ENCODE results near the gene ATG9B. TPM values are rescaled to one million over a fixed set of nuclear protein-coding genes. Genes with fewer than 3 reads are reported as not detected.

The ATG9B gene
- total RNA-seq, 1 experiment from 2014 or later, result 0.98 TPM

- Histone ChIP-seq H3K4me1 (ENCODE audit: control insufficient read depth, insufficient read depth, low read length) (peaks cover 20% of the 10 kb centered on the region), H3K27me3 (ENCODE audit: control insufficient read depth, insufficient read depth, low read length) (peaks cover 3% of the 10 kb centered on the region; the same call in 1 of the 2 replicates), H3K4me3 (ENCODE audit: low read depth in 2 of 2, low read length in 2 of 2) (peak within 1 kb of the TSS; percentile 31 to 53), H3K36me3 (ENCODE audit: control insufficient read depth, insufficient read depth, low read length) (no peaks in the 10 kb centered on the region; the same call in 1 of the 2 replicates), H3K9me3 (ENCODE audit: control insufficient read depth, insufficient read depth, low read depth, low read length) (no peaks in the 10 kb centered on the region), H3K27ac (ENCODE audit: low read length) (no peak within 1 kb of the TSS)
- in situ Hi-C loops (cut with HindIII; ENCODE audit: low pct_unique_long_range_greater_than_20kb, low sequenced_read_pairs) (no loop called here), intact Hi-C loops (cut with micrococcal nuclease; ENCODE audit: unreplicated experiment) (no loop called here)
- TF ChIP-seq, protein P1, sequence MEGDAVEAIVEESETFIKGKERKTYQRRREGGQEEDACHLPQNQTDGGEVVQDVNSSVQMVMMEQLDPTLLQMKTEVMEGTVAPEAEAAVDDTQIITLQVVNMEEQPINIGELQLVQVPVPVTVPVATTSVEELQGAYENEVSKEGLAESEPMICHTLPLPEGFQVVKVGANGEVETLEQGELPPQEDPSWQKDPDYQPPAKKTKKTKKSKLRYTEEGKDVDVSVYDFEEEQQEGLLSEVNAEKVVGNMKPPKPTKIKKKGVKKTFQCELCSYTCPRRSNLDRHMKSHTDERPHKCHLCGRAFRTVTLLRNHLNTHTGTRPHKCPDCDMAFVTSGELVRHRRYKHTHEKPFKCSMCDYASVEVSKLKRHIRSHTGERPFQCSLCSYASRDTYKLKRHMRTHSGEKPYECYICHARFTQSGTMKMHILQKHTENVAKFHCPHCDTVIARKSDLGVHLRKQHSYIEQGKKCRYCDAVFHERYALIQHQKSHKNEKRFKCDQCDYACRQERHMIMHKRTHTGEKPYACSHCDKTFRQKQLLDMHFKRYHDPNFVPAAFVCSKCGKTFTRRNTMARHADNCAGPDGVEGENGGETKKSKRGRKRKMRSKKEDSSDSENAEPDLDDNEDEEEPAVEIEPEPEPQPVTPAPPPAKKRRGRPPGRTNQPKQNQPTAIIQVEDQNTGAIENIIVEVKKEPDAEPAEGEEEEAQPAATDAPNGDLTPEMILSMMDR (IDR thresholded peaks at IDR 0.05), result no peak
- TF ChIP-seq SIN3A (IDR thresholded peaks at IDR 0.05; ENCODE audit: borderline replicate concordance, insufficient read depth, low read depth, low read length), result no peak
- no peak for TF ChIP-seq POLR2AphosphoS5 (IDR thresholded peaks at IDR 0.05; ENCODE audit: low read depth, low read length)
- TF ChIP-seq REST (IDR thresholded peaks at IDR 0.05; ENCODE audit: insufficient read depth in 1 of 2, low read depth in 2 of 2, low read length in 1 of 2), result no peak
- no peak for TF ChIP-seq TCF7L2 (IDR thresholded peaks at IDR 0.05; ENCODE audit: low read depth, low read length)
- ATAC-seq (peak; percentile 47), DNase-seq (ENCODE audit: low read depth, low spot score) (no peak)
- POLR2A ChIA-PET, result no interaction called here
- no TSS peak for BruUV-seq (replicated peaks)
- CTCF ChIA-PET, result interaction anchor here (1.0 kb wide), 1 partner anchor 20 kb away, joined by 4 read pairs; no protein-coding TSS in a partner anchor
Observed at GRCh38 chr7:150978126-150978789, 46.0 kb downstream of the ATG9B start, which contains the start of gene KCNH2. Gene KCNH2 (minus strand): TSS chr7:150978321. CDS start chr7:150977913, 408 bp downstream.

- TF ChIP-seq, protein P1 (IDR thresholded peaks at IDR 0.05), result no peak
- TF ChIP-seq POLR2AphosphoS5 (IDR thresholded peaks at IDR 0.05; ENCODE audit: low read depth, low read length) (no peak), REST (IDR thresholded peaks at IDR 0.05; ENCODE audit: insufficient read depth in 1 of 2, low read depth in 2 of 2, low read length in 1 of 2) (no peak), SIN3A (IDR thresholded peaks at IDR 0.05; ENCODE audit: borderline replicate concordance, insufficient read depth, low read depth, low read length) (no peak), TCF7L2 (IDR thresholded peaks at IDR 0.05; ENCODE audit: low read depth, low read length) (no peak)
- peaks cover 20% of the 10 kb centered on the region for H3K4me1 ChIP-seq (ENCODE audit: control insufficient read depth, insufficient read depth, low read length)
- peak overlapping the region in 1 of 2 experiments; percentile 31; a peak in 2 of 4 replicates for H3K4me3 ChIP-seq (ENCODE audit: low read depth in 2 of 2, low read length in 2 of 2)
- H3K27ac ChIP-seq (ENCODE audit: low read length), result no peak overlapping the region
- no peaks in the 10 kb centered on the region for H3K9me3 ChIP-seq (ENCODE audit: control insufficient read depth, insufficient read depth, low read depth, low read length)
- intact Hi-C loops (cut with micrococcal nuclease; ENCODE audit: unreplicated experiment) (no loop called here), in situ Hi-C loops (cut with HindIII; ENCODE audit: low pct_unique_long_range_greater_than_20kb, low sequenced_read_pairs) (no loop called here)
- H3K27me3 ChIP-seq (ENCODE audit: control insufficient read depth, insufficient read depth, low read length), result no peaks in the 10 kb centered on the region
- ChIA-PET POLR2A (no interaction called here), CTCF (no interaction called here)
- DNase-seq (ENCODE audit: low read depth, low spot score) (no peak), ATAC-seq (0 out of 2 replicates have a peak, but pooled peaks have one; percentile 2)
- BruUV-seq (replicated peaks), result no TSS peak
- no peaks in the 10 kb centered on the region; the same call in 1 of the 2 replicates for H3K36me3 ChIP-seq (ENCODE audit: control insufficient read depth, insufficient read depth, low read length)
Observed at GRCh38 chr7:150977382-150978125, 46.7 kb downstream of the ATG9B start.

Measured in Panc1 (cell line).